HL-60 (cell line): ENCODE results near the gene ARHGAP36.

ENCODE experiments used
- DNase-seq, 2 experiments: peaks; one replicate each; pipeline ENCODE4 v3.0.0-alpha.2; 2010 to 2020; ENCODE audit warnings: low read depth in 1 of 2, low spot score in 1 of 2
- H3K27ac ChIP-seq: fragments of 250-450 bp; sonication (Bioruptor Pico); replicated peaks from 2 replicates; pipeline ENCODE4 v1.5.1; 2020; ENCODE audit warnings: mild to moderate bottlenecking, moderate library complexity
- H3K27me3 ChIP-seq: fragments of 250-450 bp; sonication (Bioruptor Pico); 2 replicates; pipeline ENCODE4 v1.5.1; 2021; ENCODE audit warnings: mild to moderate bottlenecking, moderate library complexity; ENCODE audit not compliant: insufficient read depth, poor library complexity, severe bottlenecking
- H3K4me3 ChIP-seq: replicated peaks from 2 replicates; pipeline ENCODE4 v1.5.1; 2011; ENCODE audit warnings: mild to moderate bottlenecking, control low read depth, low read length; ENCODE audit not compliant: insufficient read depth
- CTCF ChIP-seq: IDR thresholded peaks from one replicate; pipeline ENCODE4 v1.5.1; 2011; ENCODE audit warnings: low read length, control low read depth, inconsistent platforms; ENCODE audit not compliant: insufficient read depth
- GABPA ChIP-seq: IDR thresholded peaks from 2 replicates; pipeline ENCODE4 v1.6.1; 2012; ENCODE audit warnings: low read depth
- POLR2AphosphoS5 ChIP-seq: IDR thresholded peaks from 2 replicates; pipeline ENCODE4 v1.6.1; 2012; ENCODE audit warnings: low read depth
- REST ChIP-seq: IDR thresholded peaks from 2 replicates; pipeline ENCODE4 v1.6.1; 2012; ENCODE audit warnings: low read depth; ENCODE audit not compliant: insufficient replicate concordance
- SPI1 ChIP-seq: IDR thresholded peaks from 2 replicates; pipeline ENCODE4 v1.6.1; 2012; ENCODE audit warnings: low read depth, mild to moderate bottlenecking, borderline replicate concordance

ARHGAP36 gene

GRCh38 chrX:131136776-131137175 lies 78.6 kb downstream of the ARHGAP36 start:
- no peak for DNase-seq
- TF ChIP-seq REST (no peak), GABPA (no peak), CTCF (no peak), SPI1 (no peak), POLR2AphosphoS5 (no peak)
- H3K27me3 ChIP-seq: no peaks in the 10 kb centered on the region
- no peak overlapping the region for H3K4me3 ChIP-seq
- H3K27ac ChIP-seq: no peak overlapping the region

GRCh38 chrX:131139072-131139471 lies 80.9 kb downstream of the ARHGAP36 start:
- no peak overlapping the region for H3K27ac ChIP-seq
- H3K4me3 ChIP-seq: no peak overlapping the region
- no peak for DNase-seq
- TF ChIP-seq GABPA: no peak
- no peak for TF ChIP-seq REST
- TF ChIP-seq SPI1: no peak
- TF ChIP-seq CTCF: no peak
- TF ChIP-seq POLR2AphosphoS5: no peak
- no peaks in the 10 kb centered on the region for H3K27me3 ChIP-seq
